ENCODE data around the gene NADSYN1. TPM values are rescaled to one million over a fixed set of nuclear protein-coding genes. Genes with fewer than 3 reads are reported as not detected.

NADSYN1 gene
- total RNA-seq, 1 experiment from 2014 or later: 45.1 TPM

DNA sequence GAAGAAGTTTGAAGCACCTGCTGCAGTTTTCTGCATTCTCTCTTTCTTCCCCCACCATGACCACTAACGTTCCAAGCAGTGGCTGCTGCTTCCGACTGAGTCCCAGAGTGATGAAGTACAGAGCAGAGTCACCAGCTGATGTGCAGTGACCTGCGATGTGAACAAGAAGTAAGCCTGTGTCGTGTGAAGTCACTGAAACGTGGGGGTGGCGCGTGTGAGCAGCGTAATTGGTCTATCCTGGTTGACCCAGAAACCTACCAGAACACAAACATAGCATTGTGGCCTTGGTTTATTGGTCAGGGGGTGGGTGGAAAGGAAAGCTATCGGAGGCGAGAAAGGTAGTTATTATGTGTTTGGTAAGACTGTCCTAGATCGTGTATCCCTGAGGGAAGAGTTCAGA is 77.6 kb downstream of the NADSYN1 start:
- DNase-seq (ENCODE audit: low spot score) (no peak), ATAC-seq (no peak)
- CTCF ChIA-PET: interaction anchor here (0.8 kb wide), 1 partner anchor 33 kb away, joined by 3 read pairs; no protein-coding TSS in a partner anchor
- TF ChIP-seq, protein P1, sequence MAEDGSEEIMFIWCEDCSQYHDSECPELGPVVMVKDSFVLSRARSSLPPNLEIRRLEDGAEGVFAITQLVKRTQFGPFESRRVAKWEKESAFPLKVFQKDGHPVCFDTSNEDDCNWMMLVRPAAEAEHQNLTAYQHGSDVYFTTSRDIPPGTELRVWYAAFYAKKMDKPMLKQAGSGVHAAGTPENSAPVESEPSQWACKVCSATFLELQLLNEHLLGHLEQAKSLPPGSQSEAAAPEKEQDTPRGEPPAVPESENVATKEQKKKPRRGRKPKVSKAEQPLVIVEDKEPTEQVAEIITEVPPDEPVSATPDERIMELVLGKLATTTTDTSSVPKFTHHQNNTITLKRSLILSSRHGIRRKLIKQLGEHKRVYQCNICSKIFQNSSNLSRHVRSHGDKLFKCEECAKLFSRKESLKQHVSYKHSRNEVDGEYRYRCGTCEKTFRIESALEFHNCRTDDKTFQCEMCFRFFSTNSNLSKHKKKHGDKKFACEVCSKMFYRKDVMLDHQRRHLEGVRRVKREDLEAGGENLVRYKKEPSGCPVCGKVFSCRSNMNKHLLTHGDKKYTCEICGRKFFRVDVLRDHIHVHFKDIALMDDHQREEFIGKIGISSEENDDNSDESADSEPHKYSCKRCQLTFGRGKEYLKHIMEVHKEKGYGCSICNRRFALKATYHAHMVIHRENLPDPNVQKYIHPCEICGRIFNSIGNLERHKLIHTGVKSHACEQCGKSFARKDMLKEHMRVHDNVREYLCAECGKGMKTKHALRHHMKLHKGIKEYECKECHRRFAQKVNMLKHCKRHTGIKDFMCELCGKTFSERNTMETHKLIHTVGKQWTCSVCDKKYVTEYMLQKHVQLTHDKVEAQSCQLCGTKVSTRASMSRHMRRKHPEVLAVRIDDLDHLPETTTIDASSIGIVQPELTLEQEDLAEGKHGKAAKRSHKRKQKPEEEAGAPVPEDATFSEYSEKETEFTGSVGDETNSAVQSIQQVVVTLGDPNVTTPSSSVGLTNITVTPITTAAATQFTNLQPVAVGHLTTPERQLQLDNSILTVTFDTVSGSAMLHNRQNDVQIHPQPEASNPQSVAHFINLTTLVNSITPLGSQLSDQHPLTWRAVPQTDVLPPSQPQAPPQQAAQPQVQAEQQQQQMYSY (CRISPR knock-in tag; IDR thresholded peaks at IDR 0.05): no peak
- TF ChIP-seq IRF1 (CRISPR knock-in tag; IDR thresholded peaks at IDR 0.05) (no peak), ERG (CRISPR knock-in tag; IDR thresholded peaks at IDR 0.05) (no peak), TEAD1 (CRISPR knock-in tag; IDR thresholded peaks at IDR 0.05) (no peak), ZBTB43 (CRISPR knock-in tag; IDR thresholded peaks at IDR 0.05) (no peak), ATF3 (CRISPR knock-in tag; conservative IDR thresholded peaks at IDR 0.05) (no peak), TCF7 (CRISPR knock-in tag; IDR thresholded peaks at IDR 0.05; ENCODE audit: low read depth) (no peak), JAZF1 (CRISPR knock-in tag; IDR thresholded peaks at IDR 0.05) (no peak), SP1 (CRISPR knock-in tag; conservative IDR thresholded peaks at IDR 0.05) (no peak), TP53 (CRISPR knock-in tag; IDR thresholded peaks at IDR 0.05) (no peak), ZNF121 (CRISPR knock-in tag; IDR thresholded peaks at IDR 0.05) (no peak), ESRRA (CRISPR knock-in tag; IDR thresholded peaks at IDR 0.05; ENCODE audit: borderline replicate concordance) (no peak), RORB (CRISPR knock-in tag; IDR thresholded peaks at IDR 0.05) (no peak), RELA (CRISPR knock-in tag; IDR thresholded peaks at IDR 0.05; ENCODE audit: borderline replicate concordance) (no peak), ZNF219 (CRISPR knock-in tag; IDR thresholded peaks at IDR 0.05; ENCODE audit: borderline replicate concordance) (no peak), ETV6 (CRISPR knock-in tag; IDR thresholded peaks at IDR 0.05) (no peak), NFATC4 (CRISPR knock-in tag; IDR thresholded peaks at IDR 0.05) (no peak)
- TF ChIP-seq, protein P2, sequence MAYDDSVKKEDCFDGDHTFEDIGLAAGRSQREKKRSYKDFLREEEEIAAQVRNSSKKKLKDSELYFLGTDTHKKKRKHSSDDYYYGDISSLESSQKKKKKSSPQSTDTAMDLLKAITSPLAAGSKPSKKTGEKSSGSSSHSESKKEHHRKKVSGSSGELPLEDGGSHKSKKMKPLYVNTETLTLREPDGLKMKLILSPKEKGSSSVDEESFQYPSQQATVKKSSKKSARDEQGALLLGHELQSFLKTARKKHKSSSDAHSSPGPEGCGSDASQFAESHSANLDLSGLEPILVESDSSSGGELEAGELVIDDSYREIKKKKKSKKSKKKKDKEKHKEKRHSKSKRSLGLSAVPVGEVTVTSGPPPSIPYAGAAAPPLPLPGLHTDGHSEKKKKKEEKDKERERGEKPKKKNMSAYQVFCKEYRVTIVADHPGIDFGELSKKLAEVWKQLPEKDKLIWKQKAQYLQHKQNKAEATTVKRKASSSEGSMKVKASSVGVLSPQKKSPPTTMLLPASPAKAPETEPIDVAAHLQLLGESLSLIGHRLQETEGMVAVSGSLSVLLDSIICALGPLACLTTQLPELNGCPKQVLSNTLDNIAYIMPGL (CRISPR knock-in tag; IDR thresholded peaks at IDR 0.05): no peak
- TF ChIP-seq, protein P3, sequence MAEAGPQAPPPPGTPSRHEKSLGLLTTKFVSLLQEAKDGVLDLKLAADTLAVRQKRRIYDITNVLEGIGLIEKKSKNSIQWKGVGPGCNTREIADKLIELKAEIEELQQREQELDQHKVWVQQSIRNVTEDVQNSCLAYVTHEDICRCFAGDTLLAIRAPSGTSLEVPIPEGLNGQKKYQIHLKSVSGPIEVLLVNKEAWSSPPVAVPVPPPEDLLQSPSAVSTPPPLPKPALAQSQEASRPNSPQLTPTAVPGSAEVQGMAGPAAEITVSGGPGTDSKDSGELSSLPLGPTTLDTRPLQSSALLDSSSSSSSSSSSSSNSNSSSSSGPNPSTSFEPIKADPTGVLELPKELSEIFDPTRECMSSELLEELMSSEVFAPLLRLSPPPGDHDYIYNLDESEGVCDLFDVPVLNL (CRISPR knock-in tag; IDR thresholded peaks at IDR 0.05; ENCODE audit: borderline replicate concordance, low read depth): no peak
- H3K27me3 Mint-ChIP-seq (ENCODE audit: low read depth): peaks cover 9% of the 10 kb centered on the region; the same call in 1 of the 2 replicates
- 0 out of 2 replicates have a peak, but pooled peaks cover 3% of the 10 kb centered on the region for H3K4me1 Mint-ChIP-seq
- H3K9me3 Mint-ChIP-seq: no peaks in the 10 kb centered on the region
- no peak overlapping the region for H3K4me3 Mint-ChIP-seq
- POLR2A ChIA-PET: no interaction called here
- H3K36me3 Mint-ChIP-seq: no peaks in the 10 kb centered on the region
- H3K27ac Mint-ChIP-seq: no peak overlapping the region

Measured in WTC11 (cell line).